ENCODE results near the gene OR10K2. TPM values are rescaled to one million over a fixed set of nuclear protein-coding genes. Genes with fewer than 3 reads are reported as not detected.
"Not testable (repeated sequence)": the region's sequence is repeated elsewhere in the genome, so short reads cannot be mapped to it uniquely, and the experiment has no call there.

The OR10K2 gene
- total and polyA plus RNA-seq, 7 experiments from 2014 or later: not detected

DNA sequence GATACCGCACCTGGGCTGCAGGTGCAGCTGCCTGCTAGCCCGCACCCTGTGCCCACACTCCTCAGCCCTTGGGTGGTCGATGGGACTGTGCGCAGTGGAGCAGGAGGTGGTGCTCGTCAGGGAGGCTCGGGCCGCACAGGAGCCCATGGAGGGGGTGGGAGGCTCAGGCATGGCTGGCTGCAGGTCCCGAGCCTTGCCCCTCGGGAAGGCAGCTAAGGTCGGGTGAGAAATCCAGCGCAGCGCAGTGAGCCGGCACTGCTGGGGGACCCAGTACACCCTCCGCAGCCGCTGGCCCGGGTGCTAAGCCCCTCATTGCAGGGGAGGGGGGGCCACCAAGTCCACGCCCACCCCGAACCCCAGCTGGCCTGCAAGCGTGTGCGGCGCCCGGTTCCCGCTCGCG, 51.9 kb downstream of the OR10K2 start:
- H3K4me3 ChIP-seq (ENCODE audit: low read length); intact Hi-C loops (cut with micrococcal nuclease); H3K36me3 ChIP-seq (ENCODE audit: control insufficient read depth in 2 of 3, insufficient read depth in 3 of 3, low read length in 3 of 3); H3K4me3 Mint-ChIP-seq; H3K36me3 Mint-ChIP-seq; ATAC-seq; H3K4me1 Mint-ChIP-seq; H3K4me1 ChIP-seq (ENCODE audit: control insufficient read depth in 2 of 2, insufficient read depth in 2 of 2, low read length in 2 of 2); CTCF ChIA-PET; H3K27me3 ChIP-seq (ENCODE audit: control insufficient read depth in 2 of 2, insufficient read depth in 2 of 2, low read length in 2 of 2); H3K27ac ChIP-seq (ENCODE audit: low read depth, low read length); DNase-seq; H3K27ac Mint-ChIP-seq: not testable (repeated sequence)
- POLR2A ChIA-PET: interaction anchor here (0.6 kb wide), 1 partner anchor 493 kb away, joined by 3 read pairs; no protein-coding TSS in a partner anchor
- peaks cover 0 to 12% (median 0%) of the 10 kb centered on the region in 3 experiments for H3K9me3 ChIP-seq (ENCODE audit: control insufficient read depth in 2 of 3, low read length in 3 of 3)
- Mint-ChIP-seq H3K9me3 (peaks cover 0 to 40% (median 12%) of the 10 kb centered on the region in 11 donors), H3K27me3 (peaks cover 3 to 53% (median 44%) of the 10 kb centered on the region in 5 donors)

GRCh38 chr1:158371188-158371953, 54.7 kb downstream of the OR10K2 start:
- Mint-ChIP-seq H3K9me3 (peaks cover 0 to 40% (median 12%) of the 10 kb centered on the region in 11 donors), H3K36me3 (peaks cover 0 to 8% (median 0%) of the 10 kb centered on the region in 5 donors), H3K4me3 (no peak overlapping the region), H3K4me1 (no peaks in the 10 kb centered on the region), H3K27me3 (peaks cover 0 to 57% (median 48%) of the 10 kb centered on the region in 5 donors), H3K27ac (no peak overlapping the region)
- Histone ChIP-seq H3K27me3 (ENCODE audit: control insufficient read depth in 2 of 2, insufficient read depth in 2 of 2, low read length in 2 of 2) (no peaks in the 10 kb centered on the region), H3K36me3 (ENCODE audit: control insufficient read depth in 2 of 3, insufficient read depth in 3 of 3, low read length in 3 of 3) (no peaks in the 10 kb centered on the region), H3K4me3 (ENCODE audit: low read length) (no peak overlapping the region), H3K27ac (ENCODE audit: low read depth, low read length) (no peak overlapping the region), H3K9me3 (ENCODE audit: control insufficient read depth in 2 of 3, low read length in 3 of 3) (peaks cover 0 to 12% (median 0%) of the 10 kb centered on the region in 3 experiments), H3K4me1 (ENCODE audit: control insufficient read depth in 2 of 2, insufficient read depth in 2 of 2, low read length in 2 of 2) (peaks cover 0 to 4% of the 10 kb centered on the region in 2 donors)
- ChIA-PET CTCF (no interaction called here), POLR2A (no interaction called here)
- ATAC-seq: no peak
- intact Hi-C loops (cut with micrococcal nuclease): no loop called here
- DNase-seq: peak in 1 of 9 donors; percentile 38

Other genes with a start within 250 kb of the OR10K2 start
- 10 to 100 TPM in 1 of 5 experiments, 1 to 10 TPM in 1, under 1 TPM in 1, not detected in 2; 0.16 to 13.2 (median 1.7) TPM for gene CD1D, start 245.3 kb downstream of the OR10K2 start, total RNA-seq
- gene CD1D, start 245.3 kb downstream of the OR10K2 start, polyA plus RNA-seq: under 1 TPM in 1 of 2 donors, not detected in 1; 0.09 TPM
- gene CD1A, start 171.8 kb downstream of the OR10K2 start, total RNA-seq: under 1 TPM in 2 of 5 experiments, not detected in 3; 0.17 to 0.83 TPM
- not detected for gene CD1A, start 171.8 kb downstream of the OR10K2 start, polyA plus RNA-seq
- 10 to 100 TPM in 1 of 5 experiments, 1 to 10 TPM in 1, under 1 TPM in 1, not detected in 2; 0.32 to 12.1 (median 2.1) TPM for gene CD1C, start 136.3 kb downstream of the OR10K2 start, total RNA-seq
- gene CD1C, start 136.3 kb downstream of the OR10K2 start, polyA plus RNA-seq: under 1 TPM in 1 of 2 donors, not detected in 1; 0.24 TPM
- under 1 TPM in 1 of 5 experiments, not detected in 4; 0.27 TPM for gene CD1B, start 94.7 kb downstream of the OR10K2 start, total RNA-seq
- gene CD1B, start 94.7 kb downstream of the OR10K2 start, polyA plus RNA-seq: not detected
- gene CD1E, start 72.3 kb downstream of the OR10K2 start, total RNA-seq: under 1 TPM in 2 of 5 experiments, not detected in 3; 0.42 to 0.61 TPM
- not detected for gene CD1E, start 72.3 kb downstream of the OR10K2 start, polyA plus RNA-seq
- gene OR10T2, start 26.8 kb downstream of the OR10K2 start, total RNA-seq: not detected
- gene OR10T2, start 26.8 kb downstream of the OR10K2 start, polyA plus RNA-seq: not detected
- not detected for gene OR10K1, start 35.6 kb upstream of the OR10K2 start, total RNA-seq
- gene OR10K1, start 35.6 kb upstream of the OR10K2 start, polyA plus RNA-seq: not detected
- not detected for gene OR10R2, start 46.0 kb upstream of the OR10K2 start, total RNA-seq
- gene OR10R2, start 46.0 kb upstream of the OR10K2 start, polyA plus RNA-seq: not detected
- gene OR6Y1, start 128.2 kb upstream of the OR10K2 start, total RNA-seq: not detected
- gene OR6Y1, start 128.2 kb upstream of the OR10K2 start, polyA plus RNA-seq: not detected
- gene OR6P1, start 144.3 kb upstream of the OR10K2 start, total RNA-seq: not detected
- not detected for gene OR6P1, start 144.3 kb upstream of the OR10K2 start, polyA plus RNA-seq
- not detected for gene OR10X1, start 153.7 kb upstream of the OR10K2 start, total RNA-seq
- not detected for gene OR10X1, start 153.7 kb upstream of the OR10K2 start, polyA plus RNA-seq
- gene OR10Z1, start 179.0 kb upstream of the OR10K2 start, total RNA-seq: not detected
- gene OR10Z1, start 179.0 kb upstream of the OR10K2 start, polyA plus RNA-seq: not detected

Measured in naive thymus-derived CD4-positive, alpha-beta T cell (primary cell).